ENCODE data around the gene ATP8A1.
"Not testable (repeated sequence)": the region's sequence is repeated elsewhere in the genome, so short reads cannot be mapped to it uniquely, and the experiment has no call there.

The ATP8A1 gene

DNA sequence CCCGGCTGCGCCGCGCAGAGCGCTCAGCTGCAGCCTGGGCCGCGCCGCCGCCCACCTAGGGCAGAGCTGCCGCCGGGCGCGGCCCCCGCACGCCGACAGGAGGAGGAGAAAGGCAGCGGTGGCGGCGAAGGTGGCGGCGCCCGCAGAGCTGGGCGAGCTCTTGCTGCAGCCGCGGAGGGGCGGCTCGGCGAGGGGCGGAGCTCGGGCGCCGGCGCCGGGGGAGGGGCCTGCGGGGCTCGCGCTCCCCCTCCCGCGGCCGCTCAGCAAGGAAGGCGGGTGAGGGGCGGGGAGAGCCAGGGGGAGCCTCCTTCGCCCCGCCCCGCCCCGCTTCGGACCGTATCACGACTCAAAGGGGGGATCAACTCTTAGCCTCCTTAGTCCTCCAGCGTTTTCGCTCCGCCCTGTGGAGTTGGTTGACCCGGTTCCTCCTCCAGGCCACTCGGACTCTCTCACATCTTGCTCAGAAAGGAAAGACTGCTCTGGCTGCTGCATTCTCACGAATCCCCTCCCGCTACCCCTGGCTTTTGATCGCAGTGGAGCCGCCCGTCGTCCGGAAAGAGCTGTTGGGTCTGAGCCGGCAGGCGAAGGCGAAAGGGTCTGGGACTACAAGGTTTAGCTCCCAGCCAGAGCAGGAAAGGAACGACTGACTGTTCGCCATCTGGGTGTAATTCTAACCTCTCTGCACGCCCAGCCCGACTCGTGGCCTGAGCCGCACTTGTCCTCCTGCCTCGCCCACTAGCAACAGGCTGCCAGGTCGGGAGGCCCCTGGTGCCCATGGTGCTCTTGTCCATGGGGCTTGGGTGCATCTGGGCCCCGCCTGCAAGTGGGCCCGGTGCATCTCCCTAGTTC, at the start of gene ATP8A1:
Gene ATP8A1 (minus strand): TSS at position 162 of the 849 bp plus-strand sequence. CDS start 232 bp downstream, outside the sequence.
- peak; percentile 94 to 96 for DNase-seq

DNA sequence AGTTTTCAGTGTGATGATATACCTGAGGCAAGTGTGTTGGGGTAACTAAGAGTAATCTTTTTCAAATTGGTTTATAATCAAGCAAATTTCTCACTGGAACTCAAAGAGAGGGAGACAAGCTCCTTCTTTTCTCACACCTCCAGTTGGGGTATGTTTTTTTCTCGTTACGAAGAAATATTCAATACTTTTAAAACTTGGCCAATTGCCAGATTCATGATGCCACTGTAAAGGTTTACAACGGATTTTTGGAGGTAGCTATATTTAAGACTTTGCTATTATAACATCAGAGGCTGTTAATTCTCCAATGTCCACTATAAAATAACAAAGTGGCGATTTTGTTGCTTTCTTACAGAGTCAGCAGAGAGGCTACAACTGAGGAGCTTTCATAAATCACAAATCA, 49.2 kb upstream of the ATP8A1 start:
- no peak for DNase-seq

DNA sequence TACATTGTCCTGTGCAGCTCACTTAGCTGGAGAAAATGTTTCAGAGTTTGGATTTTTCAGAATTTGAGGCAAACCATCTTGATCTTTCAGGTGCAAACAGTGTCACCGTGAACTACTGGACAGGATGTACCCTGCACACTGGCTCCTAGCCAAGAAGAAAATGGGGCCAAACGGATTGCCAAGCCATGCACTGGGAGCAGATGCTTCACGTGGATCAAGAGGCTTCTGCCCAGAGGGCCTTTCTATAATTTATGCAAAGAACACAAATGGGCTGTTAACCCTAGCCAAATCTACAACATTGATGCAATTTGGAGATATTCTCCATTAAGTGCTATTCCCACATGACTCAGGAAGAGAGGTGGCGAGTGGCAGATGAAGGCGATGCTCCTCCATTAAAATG, 46.9 kb upstream of the ATP8A1 start:
- DNase-seq, result no peak

DNA sequence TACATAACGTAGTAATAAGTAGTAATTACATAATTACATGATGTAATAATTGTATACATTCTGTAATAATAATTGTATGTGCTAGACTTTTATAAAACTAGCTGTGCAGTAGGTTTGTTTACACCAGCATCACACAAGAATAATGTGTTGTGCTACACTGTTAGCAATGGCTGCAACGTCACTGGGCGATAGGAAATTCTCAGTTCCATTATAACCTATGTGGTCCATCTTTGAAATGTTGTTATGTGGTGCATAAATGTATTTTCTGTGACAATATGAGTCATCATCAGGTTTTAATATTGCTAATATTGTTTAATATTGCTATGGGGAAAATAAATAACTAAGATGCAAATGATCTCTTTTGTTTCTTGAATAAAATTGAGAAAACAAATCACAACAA, 46.0 kb upstream of the ATP8A1 start:
- DNase-seq, result no peak

DNA sequence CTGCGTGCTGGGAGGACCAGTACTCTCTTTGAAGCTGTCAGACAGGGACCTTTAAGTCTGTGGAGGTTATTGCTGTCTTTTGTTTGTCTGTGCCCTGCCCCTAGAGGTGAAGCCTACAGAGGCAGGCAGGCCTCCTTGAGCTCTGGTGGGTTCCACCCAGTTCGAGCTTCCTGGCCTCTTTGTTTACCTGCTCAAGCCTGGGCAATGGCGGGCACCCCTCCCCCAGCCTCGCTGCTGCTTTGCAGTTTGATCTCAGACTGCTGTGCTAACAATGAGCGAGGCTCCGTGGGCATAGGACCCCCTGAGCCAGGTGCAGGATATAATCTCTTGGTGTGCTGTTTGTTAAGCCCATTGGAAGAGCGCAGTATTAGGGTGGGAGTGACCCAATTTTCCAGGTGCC, 44.9 kb upstream of the ATP8A1 start:
- not testable (repeated sequence) for DNase-seq

DNA sequence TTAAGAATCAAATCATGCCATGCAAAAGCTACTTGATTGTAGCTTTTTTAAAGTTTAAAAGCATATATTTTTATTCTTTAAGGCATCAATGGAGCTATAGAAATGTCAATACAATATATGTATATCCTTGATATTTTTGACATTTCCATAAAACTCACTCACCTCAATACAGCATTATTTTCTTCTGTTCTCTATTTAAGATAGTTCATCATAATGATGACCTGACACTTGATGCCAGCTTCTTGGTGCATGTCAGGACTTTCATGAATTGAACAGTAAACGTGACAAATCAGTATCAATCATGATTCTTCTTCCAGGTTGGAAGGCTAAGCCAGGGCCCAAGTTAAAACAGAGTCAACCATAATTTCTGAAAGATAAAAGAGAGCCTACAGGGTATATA, 33.6 kb upstream of the ATP8A1 start:
- no peak for DNase-seq

DNA sequence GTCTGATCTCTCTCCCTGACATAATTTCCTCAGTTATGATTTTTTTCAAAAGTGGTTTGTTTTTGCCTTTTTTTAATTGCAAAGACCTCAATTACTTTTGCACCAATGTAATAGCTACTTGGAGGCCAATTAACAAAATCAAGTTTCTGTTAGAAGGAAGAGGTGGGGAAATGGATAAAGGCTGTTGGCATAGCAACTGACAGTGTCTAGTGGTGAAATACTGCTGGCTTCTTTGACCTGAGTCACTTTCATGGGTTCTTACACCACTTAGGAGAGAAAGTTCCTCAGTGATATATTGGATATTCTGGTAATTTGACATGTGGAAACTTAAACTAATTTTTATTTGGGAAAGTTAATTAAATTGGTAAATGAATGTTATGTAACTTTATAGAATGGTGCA, 26.5 kb upstream of the ATP8A1 start:
- no peak for DNase-seq

DNA sequence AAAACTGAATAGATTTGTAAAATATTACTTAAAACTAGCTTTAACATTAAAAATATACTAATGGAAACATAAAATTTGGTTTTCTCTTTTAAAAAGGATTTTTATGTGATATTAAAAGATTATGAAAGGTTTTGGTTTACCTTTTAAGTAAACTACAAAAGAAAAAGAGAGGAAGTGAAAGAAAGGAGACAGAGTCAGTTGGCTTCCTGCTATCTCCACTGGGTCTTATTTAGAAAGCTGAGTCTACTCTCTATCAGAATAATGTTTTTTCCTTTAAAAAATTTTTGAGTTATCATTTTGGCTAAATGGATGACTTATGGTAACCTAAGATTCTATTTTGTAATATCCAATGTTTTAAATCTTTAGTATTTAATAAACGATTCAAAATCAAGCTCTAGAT, 21.6 kb upstream of the ATP8A1 start:
- no peak for DNase-seq

DNA sequence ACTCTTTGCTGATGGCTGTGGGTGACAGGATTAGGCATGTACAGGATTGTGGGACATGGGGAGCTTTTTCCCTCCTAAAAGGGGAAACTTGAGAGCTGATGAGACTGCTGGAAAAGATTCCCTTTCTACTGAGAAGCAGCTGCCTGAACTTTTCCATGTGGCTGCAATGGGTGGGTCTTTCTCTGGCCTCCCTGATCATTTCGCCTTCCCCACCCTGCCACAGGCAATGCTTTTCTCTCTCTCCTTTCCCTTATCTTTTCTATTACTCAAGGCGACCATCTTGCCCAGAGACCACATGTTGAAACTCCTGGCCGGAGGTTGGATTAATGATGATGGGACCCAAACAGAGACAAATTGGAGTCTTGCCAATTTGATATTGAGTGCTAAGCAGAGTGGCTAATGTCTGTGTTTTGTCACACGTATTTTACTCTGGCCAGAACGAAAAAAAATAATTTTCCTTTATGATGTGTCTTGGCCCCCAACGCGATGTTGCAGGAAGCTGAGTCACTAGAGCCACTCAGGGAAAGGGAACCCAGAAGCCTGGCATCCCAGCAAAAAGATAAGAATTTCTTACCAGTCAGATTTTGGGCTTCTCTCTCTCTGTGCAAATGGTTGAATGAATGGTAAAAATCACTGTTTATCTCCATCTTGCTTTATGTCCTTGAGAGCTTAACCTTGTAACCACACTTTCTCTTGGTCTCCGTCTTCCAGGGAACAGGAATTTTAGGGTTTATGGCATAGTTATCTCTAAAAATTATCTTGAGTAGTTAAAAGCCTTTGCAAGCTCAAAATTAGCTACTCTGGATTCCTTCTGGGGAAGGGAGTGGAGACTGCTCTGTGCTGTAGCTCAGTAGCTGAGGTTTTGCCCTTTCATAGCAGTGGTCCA, 19.4 kb upstream of the ATP8A1 start:
- no peak for DNase-seq

DNA sequence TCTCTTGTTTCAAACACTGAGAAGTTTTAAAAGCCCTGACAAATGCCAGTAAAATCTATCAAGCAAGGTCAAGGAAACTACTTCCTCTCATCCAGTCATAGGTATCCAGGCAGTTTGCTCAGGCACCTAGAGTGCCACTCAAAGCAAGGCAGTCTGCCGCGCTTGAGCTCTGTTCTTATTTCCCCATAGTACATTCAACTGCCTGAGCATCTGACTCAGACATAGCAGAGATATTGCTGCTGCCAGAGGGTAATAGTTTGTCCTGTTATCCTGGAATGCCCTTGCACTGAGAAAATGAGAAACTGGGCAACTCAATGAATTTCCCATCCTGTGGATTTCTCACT, 16.1 kb upstream of the ATP8A1 start:
- peak in 1 of 2 donors; percentile 12 for DNase-seq

DNA sequence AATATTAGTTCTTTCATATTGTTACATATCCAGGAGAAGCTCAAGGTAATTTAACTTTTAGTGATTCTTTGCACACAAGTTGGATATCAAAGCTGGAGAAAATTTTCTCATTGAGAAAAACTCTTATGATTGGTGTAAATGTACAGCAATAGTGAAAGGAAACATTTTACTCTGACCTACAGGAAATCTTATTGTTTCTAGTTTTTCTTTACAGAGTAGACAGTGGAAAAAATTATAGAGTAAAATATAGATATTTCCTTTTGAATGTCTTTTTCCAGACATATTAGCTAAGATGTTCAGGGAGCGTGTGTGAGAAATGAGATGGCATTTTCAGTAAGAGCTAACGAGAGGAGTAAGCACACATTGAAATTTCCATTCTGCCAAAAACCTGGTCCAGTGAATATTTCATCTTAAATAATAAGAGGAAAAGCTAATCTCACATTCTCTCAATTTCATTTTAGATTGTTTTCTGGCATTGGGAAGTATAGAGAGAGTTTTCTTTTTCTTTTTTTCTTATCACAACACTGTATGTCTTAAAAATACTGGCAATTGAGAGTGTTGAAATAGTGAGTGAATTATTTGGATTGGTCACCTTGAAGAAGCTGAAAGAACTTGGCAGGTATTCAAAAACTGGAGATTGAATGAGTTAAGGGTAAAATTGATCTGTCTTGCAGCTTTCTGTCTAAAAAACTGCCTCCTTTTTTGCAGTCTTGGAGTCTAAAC, 15.6 kb upstream of the ATP8A1 start:
- no peak for DNase-seq

DNA sequence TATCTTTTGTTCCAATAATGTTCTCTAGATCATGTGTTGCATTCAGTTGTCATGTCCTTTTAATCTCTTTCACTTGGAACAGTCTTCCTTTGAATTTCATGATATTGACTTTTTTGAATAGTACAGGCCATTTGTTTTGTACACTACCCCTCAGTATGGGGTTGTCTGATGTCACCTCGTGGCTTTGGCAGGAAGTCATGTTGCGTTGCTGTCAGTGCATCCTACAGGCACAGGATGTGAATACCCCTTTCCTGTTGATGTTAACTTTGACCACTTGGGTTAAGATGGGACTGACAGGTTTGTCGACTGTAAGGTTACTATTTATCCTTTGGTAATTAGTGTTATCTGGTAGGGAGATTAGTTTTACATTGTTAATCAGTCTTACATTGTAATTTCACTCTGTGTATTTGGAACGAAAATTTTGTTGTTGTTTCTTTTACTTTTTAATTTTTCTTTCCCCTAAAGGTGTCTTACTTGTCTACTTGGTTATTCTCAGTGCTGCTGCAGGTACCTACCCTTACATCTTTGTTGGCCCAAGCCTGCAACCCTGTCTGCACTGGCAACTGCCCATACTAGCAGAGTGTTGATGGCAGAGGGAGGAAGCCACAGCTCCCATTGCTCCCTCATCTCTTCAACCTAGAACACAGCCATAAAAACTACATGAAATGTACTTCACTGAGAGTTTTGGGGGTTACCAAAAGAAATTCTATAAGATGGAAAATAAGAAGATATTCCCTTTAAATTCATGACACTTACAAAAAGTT, 14.7 kb upstream of the ATP8A1 start:
- DNase-seq, result peak in 1 of 2 donors; percentile 35

DNA sequence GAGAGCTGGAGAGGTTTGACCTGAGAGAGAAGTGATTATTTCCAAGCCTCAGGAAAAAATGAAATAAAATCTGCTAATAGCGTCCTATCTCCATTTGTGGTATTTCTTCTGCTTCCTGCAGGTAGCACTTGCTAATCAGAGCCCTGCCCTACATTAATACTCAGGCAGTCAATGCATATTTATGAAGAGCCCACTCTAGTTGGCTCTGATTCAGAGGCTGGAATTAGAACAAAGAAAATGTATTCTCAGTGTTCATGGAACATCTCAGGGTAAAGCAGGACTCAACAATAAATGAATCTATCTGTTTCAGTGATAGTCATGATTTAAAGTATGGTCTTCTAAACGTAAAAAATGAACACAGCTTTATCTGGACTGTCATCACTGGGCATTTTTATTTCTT, 1.4 kb upstream of the ATP8A1 start:
- DNase-seq, result no peak

DNA sequence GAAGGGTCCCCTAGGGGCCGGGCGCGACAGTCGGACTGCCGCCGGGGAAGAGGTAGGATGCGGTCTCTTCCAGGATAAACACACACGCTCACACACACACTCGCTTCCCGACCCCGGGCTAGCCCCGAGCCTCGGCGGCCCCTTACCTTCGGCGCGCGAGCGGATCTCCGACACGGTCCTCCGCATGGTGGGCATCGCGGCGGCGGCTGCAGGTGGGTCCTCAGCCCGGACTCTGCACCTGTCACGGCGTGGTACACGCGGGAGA, 294 bp downstream of the ATP8A1 start:
- DNase-seq, result no peak

DNA sequence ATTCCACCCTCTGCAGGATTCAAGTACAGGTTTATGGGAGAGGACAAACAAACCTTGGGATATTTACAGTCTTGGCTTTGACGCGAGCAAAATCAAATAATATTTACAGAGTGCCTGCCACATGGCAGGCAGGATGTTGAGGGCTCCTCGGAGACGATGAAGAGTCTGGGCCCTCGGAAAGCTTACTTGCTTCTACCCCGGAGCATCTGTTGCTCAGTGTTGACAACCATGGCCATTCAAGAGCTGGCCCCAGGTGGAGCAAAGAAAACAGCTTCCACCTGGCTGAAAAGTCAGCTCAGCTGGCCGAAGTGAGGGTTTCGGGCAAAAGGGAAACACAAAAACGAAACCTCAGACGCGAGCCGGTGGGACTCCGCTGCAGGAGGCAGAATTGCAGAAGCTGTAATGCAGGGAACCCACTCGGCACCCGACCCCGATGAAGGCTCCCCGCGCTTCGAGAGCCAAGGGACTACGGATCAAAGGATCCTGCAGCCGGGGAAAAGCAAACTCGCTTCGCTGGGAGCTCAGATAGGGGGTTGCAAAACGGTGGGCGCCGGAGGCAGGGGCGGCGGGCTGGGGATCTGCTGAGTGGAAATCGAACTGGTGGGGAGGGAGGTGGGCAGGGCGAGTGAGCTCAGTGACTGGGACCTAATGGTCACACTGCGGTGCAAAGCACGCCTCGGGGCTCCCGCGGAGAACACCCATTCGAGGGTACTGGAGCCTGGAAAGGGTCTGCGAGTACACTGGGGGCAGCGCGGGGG, 805 bp downstream of the ATP8A1 start:
- DNase-seq, result peak; percentile 47 to 48

DNA sequence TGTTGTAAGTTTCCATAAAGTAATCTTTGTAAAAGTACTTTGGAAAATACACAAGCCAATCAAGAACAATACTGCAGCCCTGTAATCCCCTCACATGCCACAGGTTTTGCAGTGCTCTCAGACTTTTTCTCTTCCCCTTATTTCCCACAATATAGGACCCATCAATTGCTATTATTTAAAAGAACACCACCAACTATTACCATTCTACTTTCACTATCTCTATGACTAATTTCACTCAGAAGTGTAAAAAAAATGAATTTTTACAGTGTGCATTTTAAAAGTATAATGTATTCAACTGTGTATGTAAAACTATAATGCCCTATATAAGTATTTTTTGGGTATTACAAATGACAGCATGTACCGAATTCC, 1.7 kb downstream of the ATP8A1 start:
- no peak for DNase-seq

DNA sequence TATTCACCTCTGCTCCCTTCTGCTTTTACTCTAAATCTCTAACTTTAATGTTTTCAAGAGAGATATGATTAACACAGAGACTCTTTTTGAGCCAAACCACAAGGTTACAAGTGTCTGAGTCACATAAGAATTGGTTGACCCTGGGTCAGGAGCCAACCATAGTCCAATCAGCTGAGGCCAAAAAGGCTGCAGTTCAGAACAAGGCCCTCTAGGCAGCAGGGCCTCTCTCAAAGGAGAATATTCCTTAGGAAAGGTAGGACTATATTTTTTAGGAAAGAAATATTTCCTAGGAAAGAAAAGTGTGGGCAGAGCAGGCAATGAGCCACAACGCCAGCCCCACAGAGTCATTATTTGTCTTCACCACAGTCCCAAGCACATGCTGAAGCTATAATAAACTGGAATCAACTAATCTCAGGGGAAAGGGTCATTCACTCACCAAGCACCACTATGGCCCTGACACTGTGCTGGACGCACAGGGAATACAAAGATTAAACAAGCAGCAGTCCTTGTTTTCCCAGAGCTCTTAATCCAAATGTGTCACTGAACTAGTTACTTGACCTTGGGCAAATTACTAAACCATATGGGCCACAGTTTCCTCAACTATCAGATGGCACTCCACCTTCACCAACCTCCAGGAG, 2.2 kb downstream of the ATP8A1 start:
- DNase-seq, result peak in 1 of 2 donors; percentile 23

DNA sequence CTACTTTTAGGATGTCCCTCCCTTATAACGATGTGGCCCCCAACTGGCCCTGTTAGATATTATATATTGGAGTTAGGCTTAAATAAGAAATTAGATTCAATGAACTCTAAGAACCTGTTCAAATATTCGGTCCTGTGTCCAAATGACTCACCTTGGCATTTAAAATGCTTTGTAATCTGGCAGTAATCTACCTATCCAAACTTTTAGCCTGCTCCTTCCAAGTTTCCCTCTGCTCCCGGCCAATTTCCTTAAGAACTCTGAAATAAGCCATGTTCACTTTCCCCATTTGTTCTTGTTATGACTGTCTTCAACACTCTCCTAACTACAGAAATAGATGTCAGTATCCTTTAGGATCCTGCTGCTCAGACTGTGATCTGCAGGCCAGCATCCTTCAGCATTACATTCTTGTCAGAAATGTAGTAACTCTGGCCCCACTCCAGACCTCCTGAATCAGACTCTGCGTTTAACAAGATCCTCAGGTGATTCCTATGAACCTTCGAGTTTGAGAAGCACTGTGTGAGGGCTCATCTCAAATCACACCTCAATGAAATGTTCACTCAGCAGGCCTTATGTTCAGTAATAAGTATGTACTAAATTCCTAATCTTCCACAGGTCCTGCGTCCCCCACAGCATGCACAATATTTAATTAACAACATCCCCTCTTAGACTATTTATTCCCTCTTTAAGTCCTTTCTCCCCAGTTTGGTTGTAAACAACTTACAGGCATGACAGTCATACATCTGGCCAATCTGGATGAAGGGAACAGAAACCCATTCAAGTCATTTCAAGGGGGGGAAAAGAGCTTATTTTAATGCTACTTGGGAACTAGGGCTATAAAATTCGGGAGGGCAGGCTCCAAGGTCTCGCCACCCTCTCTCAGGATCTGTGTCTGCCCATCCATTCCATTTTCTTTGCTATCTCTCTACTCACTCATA, 3.0 kb downstream of the ATP8A1 start:
- DNase-seq, result no peak

DNA sequence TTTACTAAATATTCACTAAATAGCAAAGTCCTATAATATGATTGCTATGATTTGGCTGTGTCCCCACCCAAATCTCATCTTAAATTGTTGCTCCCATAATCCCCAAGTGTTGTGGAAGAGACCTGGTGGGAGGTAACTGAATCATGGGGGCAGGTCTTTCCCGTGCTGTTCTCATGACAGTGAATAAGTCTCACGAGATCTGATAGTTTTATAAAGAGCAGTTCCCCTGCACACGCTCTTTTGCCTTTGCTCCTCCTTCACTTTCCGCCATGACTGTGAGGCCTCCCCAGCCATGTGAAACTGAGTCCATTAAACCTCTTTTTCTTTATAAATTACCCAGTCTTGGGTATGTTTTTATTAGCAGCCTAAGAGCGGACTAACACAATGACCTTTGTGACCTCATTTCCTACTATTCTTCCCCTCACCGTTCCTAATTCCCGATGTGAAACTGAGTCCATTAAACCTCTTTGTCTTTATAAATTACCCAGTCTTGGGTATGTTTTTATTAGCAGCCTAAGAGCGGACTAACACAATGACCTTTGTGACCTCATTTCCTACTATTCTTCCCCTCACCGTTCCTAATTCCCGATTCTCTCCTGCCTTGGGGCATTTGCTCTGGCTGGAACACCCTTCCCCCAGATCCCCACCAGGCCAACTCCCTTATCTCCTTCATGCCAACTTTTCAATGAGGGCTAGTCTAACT, 4.2 kb downstream of the ATP8A1 start:
- DNase-seq, result not testable (repeated sequence)

DNA sequence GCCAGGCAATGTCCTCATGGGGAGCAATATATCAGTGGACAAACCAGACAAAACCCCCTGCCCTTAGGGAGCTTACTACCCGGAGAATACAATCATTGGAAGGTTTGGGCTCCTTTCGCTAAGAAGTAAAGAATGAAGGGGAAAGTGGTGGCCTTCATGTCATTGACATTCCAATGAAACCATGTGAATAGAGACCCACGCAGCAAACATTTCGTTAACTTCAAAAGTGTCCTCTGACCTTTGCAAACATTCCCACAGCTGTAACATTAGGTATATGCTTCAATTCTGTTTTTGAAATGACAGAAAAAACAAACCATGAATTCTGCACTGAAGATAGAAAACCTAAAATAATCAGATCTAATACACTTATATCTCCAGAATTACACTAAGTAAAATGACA, 7.0 kb downstream of the ATP8A1 start:
- DNase-seq, result no peak

All from stimulated activated CD4-positive, alpha-beta T cell treated with anti-CD3 and anti-CD28 coated beads, Interleukin-2, amount 100 ng/mL, for 24 hours (primary cell).